ENCODE measurements around the gene NEURL3. TPM values are rescaled to one million over a fixed set of nuclear protein-coding genes. Genes with fewer than 3 reads are reported as not detected.

Gene NEURL3, protein sequence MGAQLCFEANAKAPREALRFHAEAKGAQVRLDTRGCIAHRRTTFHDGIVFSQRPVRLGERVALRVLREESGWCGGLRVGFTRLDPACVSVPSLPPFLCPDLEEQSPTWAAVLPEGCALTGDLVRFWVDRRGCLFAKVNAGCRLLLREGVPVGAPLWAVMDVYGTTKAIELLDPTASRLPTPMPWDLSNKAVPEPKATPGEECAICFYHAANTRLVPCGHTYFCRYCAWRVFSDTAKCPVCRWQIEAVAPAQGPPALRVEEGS
- 0.67 to 1.0 TPM (median 0.84 TPM) in 5 replicates for total RNA-seq (2022; extraction: Qiagen RNA extraction)

GRCh38 chr2:96505231-96505889, at the start of gene NEURL3:
NEURL3 (minus strand) TSS chr2:96505357; CDS start chr2:96505286, 71 bp downstream.

DNA sequence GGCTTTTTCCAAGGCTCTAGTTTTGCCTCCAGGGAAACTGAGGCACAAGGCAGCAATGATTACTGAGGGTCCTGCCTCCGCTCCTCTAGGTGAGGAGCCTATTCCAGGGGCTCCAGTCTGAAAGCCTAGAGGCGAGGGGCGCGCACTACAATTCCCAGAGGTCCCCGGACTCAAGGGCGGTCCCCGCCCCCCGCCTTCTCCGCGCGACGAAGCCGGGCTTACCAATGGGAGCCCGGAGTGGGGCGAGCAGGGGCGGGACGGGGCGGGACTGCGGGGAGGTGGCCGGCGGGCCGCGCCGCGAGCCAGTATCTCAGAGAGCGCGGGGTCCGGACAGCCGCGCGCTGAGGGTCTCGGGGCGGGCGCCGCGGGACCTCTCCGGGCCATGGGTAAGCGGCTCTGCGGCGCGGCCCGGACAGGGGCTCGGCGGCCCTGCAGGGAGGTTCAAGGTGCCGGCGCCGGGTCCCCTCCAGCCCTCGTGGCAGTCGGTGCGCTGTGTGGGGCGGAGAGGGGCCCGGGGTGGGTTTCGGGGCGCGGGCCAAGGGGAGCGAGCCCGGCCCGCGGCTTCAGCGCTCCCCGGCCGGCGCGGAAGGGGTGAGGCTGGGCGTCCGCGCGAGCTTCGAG, 31.4 kb upstream of the NEURL3 start, which contains the start of gene ARID5A:
Gene ARID5A (plus strand): TSS at position 308 of the 621 bp plus-strand sequence. CDS start 75 bp downstream, at position 383.

Other genes with a start within 250 kb of the NEURL3 start
- gene TMEM127, start 239.4 kb downstream of the NEURL3 start, total RNA-seq (2022; extraction: Qiagen RNA extraction), result 34.0 to 45.8 TPM (median 43.1 TPM) in 5 replicates
- gene CIAO1, start 239.1 kb downstream of the NEURL3 start, total RNA-seq (2022; extraction: Qiagen RNA extraction), result 60.1 to 85.2 TPM (median 81.9 TPM) in 5 replicates
- gene SNRNP200, start 199.8 kb downstream of the NEURL3 start, total RNA-seq (2022; extraction: Qiagen RNA extraction), result 110 to 124 TPM (median 117 TPM) in 5 replicates
- gene ITPRIPL1, start 180.0 kb downstream of the NEURL3 start, total RNA-seq (2022; extraction: Qiagen RNA extraction), result not detected in 5 replicates
- gene NCAPH, start 169.6 kb downstream of the NEURL3 start, total RNA-seq (2022; extraction: Qiagen RNA extraction), result 40.4 to 45.1 TPM (median 43.5 TPM) in 5 replicates
- 4.2 to 5.9 TPM (median 5.3 TPM) in 5 replicates for gene ARID5A, start 31.4 kb upstream of the NEURL3 start, total RNA-seq (2022; extraction: Qiagen RNA extraction)
- gene KANSL3, start 133.0 kb upstream of the NEURL3 start, total RNA-seq (2022; extraction: Qiagen RNA extraction), result 21.6 to 25.5 TPM (median 24.6 TPM) in 5 replicates
- gene FER1L5, start 137.4 kb upstream of the NEURL3 start, total RNA-seq (2022; extraction: Qiagen RNA extraction), result not detected in 5 replicates
- gene LMAN2L, start 234.7 kb upstream of the NEURL3 start, total RNA-seq (2022; extraction: Qiagen RNA extraction), result 18.2 to 21.0 TPM (median 20.2 TPM) in 5 replicates